Muscle of back (tissue), 11 donors: Measurements from ENCODE around the gene GLB1L. TPM values are rescaled to one million over a fixed set of nuclear protein-coding genes. Genes with fewer than 3 reads are reported as not detected.
"Not testable (repeated sequence)": the region's sequence is repeated elsewhere in the genome, so short reads cannot be mapped to it uniquely, and the experiment has no call there.

Experiments used
- DNase-seq, 3 donors: peaks; one replicate each; pipeline versions ENCODE4 v3.0.0 to v3.0.0-alpha.2; 2013
- polyA plus RNA-seq, 10 donors: library from polyadenylated mRNA; unstranded; fragments of 120-200 nt; gene quantifications; one replicate each; pipeline ENCODE4 v1.2.1, GENCODE V29; 2013; ENCODE audit not compliant: insufficient read length in 10 of 10

The GLB1L gene
- polyA plus RNA-seq, 10 donors, result 4.7 to 7.7 (median 5.9) TPM

DNA sequence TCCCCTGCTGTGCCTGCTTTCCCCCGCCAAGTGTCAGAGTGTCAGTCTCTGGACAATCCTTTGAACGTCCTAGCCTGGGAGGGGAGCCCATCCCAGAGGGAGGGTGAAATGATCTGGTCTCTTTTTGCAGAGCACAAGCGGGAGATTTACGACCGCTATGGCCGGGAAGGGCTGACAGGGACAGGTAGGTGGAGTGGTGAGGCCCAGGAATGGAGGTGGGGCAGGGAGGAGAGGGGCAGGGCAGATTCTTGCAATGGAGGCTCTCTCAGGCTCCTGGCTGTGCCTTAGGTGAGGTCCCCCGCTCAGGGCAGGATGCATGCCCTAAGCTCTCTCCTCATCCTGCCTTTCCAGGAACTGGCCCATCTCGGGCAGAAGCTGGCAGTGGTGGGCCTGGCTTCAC, 36.3 kb upstream of the GLB1L start:
- no peak for DNase-seq

- DNase-seq, result no peak
These were observed 35.4 kb upstream of the GLB1L start for GRCh38 chr2:219280651-219281050.

- DNase-seq, result no peak
These were observed 34.8 kb upstream of the GLB1L start for GRCh38 chr2:219279916-219280516.

- DNase-seq, result peak; percentile 99
These were observed 34.1 kb upstream of the GLB1L start, which contains the start of gene DNAJB2 for GRCh38 chr2:219279151-219279915. DNAJB2 (plus strand) TSS chr2:219279366; CDS start chr2:219279834, 468 bp downstream.

DNA sequence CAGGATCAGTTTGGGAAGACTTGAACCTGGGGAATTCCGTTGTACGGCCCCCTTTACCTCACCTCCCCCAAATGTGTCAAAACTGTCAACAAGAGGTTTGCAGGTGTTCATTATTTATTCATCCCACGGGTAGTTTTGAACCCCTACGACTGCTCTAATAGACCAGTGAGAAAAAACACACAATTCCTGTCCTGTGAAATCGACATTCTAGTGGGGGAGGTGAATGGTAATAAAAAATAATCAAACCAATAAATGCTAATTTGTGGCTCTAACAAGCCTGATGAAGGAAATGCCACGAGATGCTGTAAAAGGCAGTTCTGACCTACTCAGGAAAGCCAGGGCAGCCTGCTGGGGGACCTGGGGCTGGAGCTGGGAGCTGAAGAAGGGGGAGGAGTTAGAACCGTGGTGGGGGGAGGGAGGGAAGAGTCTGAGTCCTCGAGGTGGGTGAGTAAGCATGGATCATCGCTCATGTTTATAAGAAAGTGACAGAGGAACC, 33.5 kb upstream of the GLB1L start:
- DNase-seq, result no peak

GRCh38 chr2:219277703-219278654, 32.7 kb upstream of the GLB1L start:
- peak; percentile 80 to 91 (median 81) for DNase-seq

DNA sequence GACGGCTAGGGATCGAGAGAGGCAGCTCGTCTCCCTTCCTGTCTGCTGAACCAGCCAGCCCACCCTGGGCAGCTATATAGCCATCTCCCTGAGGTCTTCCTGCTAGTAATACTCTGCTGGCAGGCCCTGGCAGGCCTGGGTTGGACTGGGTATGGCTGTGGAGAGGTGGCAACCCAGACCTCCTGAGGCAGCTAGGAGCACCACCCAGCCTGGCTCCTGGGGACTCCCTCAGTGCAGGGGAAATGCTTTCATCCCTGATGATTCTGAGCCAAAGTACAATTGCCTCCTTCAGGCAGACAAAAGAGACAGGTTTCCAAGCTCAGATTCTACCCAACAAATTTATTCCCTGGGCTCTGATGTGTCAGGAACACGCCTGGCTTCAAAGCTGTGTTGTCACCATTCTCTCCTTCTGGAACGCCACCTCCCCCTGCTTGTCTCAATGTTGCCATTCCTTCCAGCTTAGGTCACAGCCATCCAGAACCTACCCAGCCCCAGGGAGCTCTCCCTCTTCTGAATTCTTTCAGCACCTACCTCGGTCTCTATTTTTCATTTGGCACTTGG, 29.2 kb upstream of the GLB1L start:
- peak in 1 of 3 donors; percentile 78 for DNase-seq

DNA sequence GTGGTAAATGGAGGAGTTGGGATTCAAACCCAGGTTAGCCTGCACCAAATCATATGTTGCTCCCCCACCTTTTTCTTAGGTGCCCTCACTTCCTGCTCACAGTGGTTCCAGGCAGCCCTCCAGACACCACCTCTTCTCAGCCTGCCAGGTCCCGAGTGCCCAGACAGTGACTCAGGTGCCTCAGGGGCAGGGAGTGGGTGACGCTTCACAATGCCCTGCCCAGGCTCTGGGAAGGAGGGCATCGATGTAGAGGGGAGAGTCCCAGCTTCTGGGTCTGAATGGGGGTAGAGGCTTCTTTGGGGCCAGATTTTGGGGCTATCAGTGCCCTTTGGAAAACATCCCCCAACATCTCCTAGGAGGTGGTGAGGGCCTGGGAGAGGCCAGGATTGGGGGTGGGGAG, 28.7 kb upstream of the GLB1L start:
- no peak for DNase-seq

DNA sequence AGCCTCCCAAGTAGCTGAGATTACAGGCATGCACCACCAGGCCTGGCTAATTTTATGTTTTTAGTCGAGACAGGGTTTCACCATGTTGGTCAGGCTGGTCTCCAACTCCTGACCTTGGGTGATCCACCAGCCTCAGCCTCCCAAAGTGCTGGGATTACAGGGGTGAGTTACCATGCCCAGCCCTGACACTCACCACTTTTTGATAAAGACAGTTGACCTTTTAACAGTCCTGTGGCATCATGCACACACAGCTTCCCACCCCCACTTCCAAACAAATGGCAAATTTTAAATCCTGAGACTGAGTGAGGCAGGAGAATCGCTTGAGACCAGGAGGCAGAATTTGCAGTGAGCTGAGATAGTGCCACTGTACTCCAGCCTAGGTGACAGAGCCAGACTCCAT, 27.8 kb upstream of the GLB1L start:
- no peak for DNase-seq

DNA sequence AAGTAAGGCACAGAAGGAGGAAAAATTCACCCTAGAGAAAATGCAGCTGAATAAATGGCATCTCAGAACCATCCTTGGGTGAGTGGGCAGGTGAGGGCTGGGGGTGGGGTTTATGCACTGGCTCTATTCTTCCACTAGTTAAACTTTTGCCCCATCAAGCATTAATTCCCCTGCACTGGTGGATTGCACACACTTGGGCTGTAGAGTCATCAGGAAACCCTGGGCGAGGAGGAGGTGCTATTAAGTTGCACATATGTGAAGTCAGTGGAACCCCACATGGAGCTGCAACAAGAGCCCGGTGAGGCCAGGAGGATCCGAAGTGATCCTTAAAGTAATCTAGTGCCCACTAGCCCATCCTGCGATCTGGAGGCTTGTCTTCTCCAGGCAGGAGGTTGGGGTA, 27.1 kb upstream of the GLB1L start:
- DNase-seq, result no peak

GRCh38 chr2:219271021-219271420, 25.8 kb upstream of the GLB1L start:
- DNase-seq, result no peak

DNA sequence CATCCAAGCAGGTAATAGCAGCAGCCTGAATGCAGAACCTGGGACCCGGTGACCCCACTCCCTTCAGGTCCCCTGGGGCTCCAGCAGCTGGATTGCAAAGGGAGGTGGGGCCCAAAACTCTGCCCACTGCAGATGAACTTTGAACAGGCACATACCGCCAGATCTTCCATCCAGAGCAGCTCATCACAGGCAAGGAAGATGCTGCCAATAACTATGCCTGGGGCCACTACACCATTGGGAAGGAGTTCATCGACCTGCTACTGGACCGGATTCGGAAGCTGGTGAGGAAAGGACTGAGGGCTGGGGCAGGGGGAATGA, 24.8 kb upstream of the GLB1L start:
- DNase-seq, result no peak

DNA sequence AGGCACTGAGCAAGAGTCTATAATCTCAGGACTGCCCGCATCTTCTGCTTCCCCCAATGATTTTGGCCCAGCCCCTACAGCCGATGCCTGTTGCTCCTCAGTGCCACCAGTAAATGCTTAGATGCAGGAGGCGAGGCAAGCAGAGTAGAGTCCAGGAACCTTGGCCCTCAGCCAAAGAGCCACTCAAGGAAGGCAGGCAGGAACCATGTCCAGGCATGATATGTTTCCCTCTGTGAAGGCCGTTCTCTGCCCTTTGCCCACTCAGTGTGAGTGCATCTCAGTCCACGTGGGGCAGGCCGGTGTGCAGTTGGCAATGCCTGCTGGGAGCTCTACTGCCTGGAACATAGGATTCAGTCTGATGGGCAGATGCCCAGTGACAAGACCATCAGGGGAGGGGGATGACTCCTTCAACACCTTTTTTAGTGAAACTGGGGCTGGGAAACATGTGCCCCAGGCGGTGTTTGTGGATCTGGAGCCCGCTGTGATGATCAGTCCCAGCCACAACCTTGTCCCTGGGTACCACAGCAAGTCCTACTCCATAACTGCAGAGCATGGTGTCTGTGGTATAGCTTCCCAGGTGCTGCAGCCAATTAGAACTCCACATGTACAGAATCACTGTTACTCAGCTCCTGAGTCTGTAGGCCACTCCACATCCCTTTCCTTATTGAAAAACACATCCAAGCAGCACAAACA, 24.3 kb upstream of the GLB1L start:
- DNase-seq, result no peak

- DNase-seq, result no peak
These were observed 23.1 kb upstream of the GLB1L start for GRCh38 chr2:219268294-219268693.

- no peak for DNase-seq
These were observed 21.6 kb upstream of the GLB1L start for GRCh38 chr2:219266886-219267285.

- DNase-seq, result no peak
These were observed 21.0 kb upstream of the GLB1L start for GRCh38 chr2:219266232-219266631.

DNA sequence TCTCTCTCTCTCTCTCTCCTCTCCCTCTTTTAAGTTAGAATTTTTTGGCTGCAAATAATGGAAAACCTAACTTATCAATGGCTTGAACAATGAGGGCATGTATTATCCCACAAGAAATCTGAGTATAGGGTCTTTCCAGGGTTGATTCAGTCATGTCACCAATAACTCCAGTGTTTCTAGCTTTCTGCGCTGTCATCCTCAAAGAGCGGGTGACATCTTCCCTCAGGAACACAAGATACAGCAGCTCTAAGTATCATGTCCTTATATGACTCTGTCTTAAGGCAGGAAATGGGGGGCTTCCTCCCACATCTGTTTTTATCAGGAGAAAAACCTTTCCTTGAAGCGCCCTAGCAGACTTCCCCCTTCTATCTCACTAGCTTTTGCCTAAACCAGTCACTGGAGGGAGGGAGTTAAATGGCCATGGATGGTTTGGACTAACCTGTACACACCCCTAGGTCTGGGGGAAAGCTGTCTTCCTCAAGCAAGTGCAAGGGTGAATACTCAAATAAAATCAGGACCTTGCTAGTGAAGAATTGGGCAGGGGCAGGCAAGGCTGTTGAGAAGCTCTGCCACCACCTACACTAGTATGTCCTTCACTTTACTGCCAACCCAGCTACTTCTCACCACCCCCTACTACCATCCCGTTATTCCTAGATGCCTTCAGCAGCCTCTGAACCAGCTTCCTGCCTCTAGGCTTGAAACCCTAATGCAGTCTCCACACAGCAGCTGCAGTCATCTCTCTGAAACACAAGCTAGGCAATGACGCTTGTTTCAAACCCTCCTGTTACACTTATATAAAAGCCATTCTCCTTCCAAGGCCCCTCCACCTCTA, 16.0 kb upstream of the GLB1L start:
- no peak for DNase-seq

- not testable (repeated sequence) for DNase-seq
These were observed 13.7 kb upstream of the GLB1L start for GRCh38 chr2:219258942-219259341.

DNA sequence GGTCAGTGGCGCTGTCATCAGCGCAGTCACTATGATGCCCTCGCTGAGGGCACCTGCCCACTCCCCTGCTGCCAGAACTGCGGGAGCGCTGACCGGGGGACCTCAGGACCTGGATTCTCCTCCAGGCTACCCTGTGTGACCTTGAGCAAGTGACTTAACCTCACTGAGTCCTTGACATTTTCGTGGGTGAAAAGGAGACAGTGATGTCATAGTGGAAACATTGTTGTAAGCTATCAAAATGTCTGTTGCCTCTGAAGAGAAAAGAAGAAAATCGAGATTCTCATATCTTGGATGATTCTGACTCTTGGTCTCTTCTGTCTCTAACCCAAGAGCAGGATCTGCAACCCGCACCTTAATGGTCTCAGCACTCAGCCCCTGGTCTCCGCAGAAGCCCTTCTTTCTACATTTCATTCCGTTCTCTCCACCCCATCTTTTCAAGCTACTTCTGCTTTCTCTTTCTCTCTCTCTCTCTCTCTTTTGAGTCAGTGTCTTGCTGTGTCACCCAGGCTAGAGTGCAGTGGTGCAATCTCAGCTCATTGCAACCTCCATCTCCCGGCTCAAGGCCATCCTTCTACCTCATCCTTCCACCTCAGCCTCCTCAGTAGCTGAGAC, 9.5 kb upstream of the GLB1L start:
- DNase-seq, result no peak
